Measurements from ENCODE around the gene NXPE1. TPM values are rescaled to one million over a fixed set of nuclear protein-coding genes. Genes with fewer than 3 reads are reported as not detected.
"Not testable (repeated sequence)": the region's sequence is repeated elsewhere in the genome, so short reads cannot be mapped to it uniquely, and the experiment has no call there.

Gene NXPE1
- total and polyA plus RNA-seq, 12 donors = 0.03 TPM; not detected in 11

GRCh38 chr11:114604179-114604813 lies 44.6 kb upstream of the NXPE1 start:
- no peak for TF ChIP-seq CTCF (IDR thresholded peaks at IDR 0.05)
- no peaks in the 10 kb centered on the region for H3K4me1 ChIP-seq
- H3K4me3 ChIP-seq = no peak overlapping the region
- intact Hi-C loops (cut with DNase I) = loop anchor here in 1 of 10 donors (10.0 kb wide), 1 partner anchor 259 kb away; no protein-coding TSS in a partner anchor
- 90 to 91% methylated on average over 13 of the region's 13 CpGs for WGBS, 2 donors
- no peak overlapping the region for H3K27ac ChIP-seq
- no peaks in the 10 kb centered on the region for H3K36me3 ChIP-seq
- no peak for ATAC-seq
- H3K9me3 ChIP-seq = peaks cover 0 to 60% (median 0%) of the 10 kb centered on the region in 11 donors
- DNase-seq = no peak
- no peaks in the 10 kb centered on the region for H3K27me3 ChIP-seq

- DNase-seq, H3K36me3 ChIP-seq, H3K4me1 ChIP-seq, ATAC-seq, H3K27ac ChIP-seq, H3K4me3 ChIP-seq, H3K27me3 ChIP-seq: not testable (repeated sequence)
- intact Hi-C loops (cut with DNase I) = loop anchor here in 1 of 10 donors (10.0 kb wide), 1 partner anchor 258 kb away; no protein-coding TSS in a partner anchor
- peaks cover 0 to 49% (median 0%) of the 10 kb centered on the region in 11 donors for H3K9me3 ChIP-seq
- WGBS, 2 donors = 89 to 92% methylated on average over 7 of the region's 7 CpGs
Observed at GRCh38 chr11:114603151-114603550, 43.5 kb upstream of the NXPE1 start.

GRCh38 chr11:114598461-114598860 lies 38.8 kb upstream of the NXPE1 start:
- DNase-seq = no peak
- no peaks in the 10 kb centered on the region for H3K36me3 ChIP-seq
- no peaks in the 10 kb centered on the region for H3K4me1 ChIP-seq
- WGBS, 2 donors = 72 to 77% methylated on average over 1 of the region's 1 CpG
- ATAC-seq = no peak
- no peak overlapping the region for H3K4me3 ChIP-seq
- TF ChIP-seq CTCF (IDR thresholded peaks at IDR 0.05) = no peak
- H3K9me3 ChIP-seq = peaks cover 0 to 6% (median 0%) of the 10 kb centered on the region in 11 donors
- intact Hi-C loops (cut with DNase I) = no loop called here
- H3K27me3 ChIP-seq = no peaks in the 10 kb centered on the region
- H3K27ac ChIP-seq = no peak overlapping the region

DNA sequence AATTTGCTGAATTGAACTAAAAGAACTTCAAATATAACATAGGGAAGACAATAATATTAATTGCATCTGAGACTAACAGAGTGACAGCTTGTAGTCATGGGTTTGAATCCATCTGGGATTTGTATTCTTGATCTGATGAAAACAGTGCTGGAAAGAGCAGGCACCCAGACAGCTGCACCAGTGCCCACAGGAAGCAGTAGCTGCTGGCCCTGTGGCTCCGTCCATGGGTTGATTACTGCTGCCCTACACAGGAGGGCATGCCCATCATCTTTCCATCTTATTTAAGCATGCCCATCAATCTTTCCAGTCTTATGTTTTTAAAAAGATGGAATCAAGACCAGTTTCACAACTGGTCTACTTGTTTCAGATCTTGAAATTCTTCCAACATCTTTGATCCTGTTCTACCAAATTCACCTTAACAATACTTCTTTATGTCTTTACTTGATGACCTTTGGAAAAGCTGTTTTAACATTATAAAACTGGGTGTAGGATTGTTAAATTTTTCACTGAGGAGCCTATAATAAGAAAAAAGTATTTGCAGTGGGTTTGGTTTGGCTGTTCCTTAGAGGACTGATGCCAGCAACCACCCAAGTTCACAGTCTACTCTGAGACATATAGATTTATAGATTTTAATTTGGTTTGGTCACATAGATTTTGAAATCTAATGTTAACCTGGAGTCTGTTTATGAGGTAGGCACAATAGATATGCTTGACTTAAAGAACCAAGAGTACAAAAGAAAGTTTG lies 36.7 kb upstream of the NXPE1 start:
- H3K27ac ChIP-seq = no peak overlapping the region
- H3K4me3 ChIP-seq = no peak overlapping the region
- TF ChIP-seq CTCF (IDR thresholded peaks at IDR 0.05) = no peak
- no peaks in the 10 kb centered on the region for H3K36me3 ChIP-seq
- H3K9me3 ChIP-seq = no peaks in the 10 kb centered on the region
- 62 to 83% methylated on average over 1 of the region's 1 CpG for WGBS, 2 donors
- no peak for ATAC-seq
- no peaks in the 10 kb centered on the region for H3K27me3 ChIP-seq
- DNase-seq = no peak
- intact Hi-C loops (cut with DNase I) = no loop called here
- no peaks in the 10 kb centered on the region for H3K4me1 ChIP-seq

GRCh38 chr11:114595571-114595970 lies 35.9 kb upstream of the NXPE1 start, which contains the start of gene NXPE4:
Gene NXPE4, minus strand, starts transcription at chr11:114595786. Its CDS starts 1,027 bp downstream, at chr11:114594759.
- no peak for TF ChIP-seq CTCF (IDR thresholded peaks at IDR 0.05)

More at GRCh38 chr11:114595571-114595970, 35.9 kb upstream of the NXPE1 start, which contains the start of gene NXPE4:
- intact Hi-C loops (cut with DNase I) = no loop called here
- H3K36me3 ChIP-seq = no peaks in the 10 kb centered on the region
- ATAC-seq (no peak), DNase-seq (no peak)
- H3K9me3 ChIP-seq = no peaks in the 10 kb centered on the region
- no peaks in the 10 kb centered on the region for H3K4me1 ChIP-seq
- H3K27ac ChIP-seq = no peak within 1 kb of the TSS
- 63 to 73% methylated on average over 2 of the region's 2 CpGs for WGBS, 2 donors
- H3K4me3 ChIP-seq = no peak within 1 kb of the TSS
- no peaks in the 10 kb centered on the region for H3K27me3 ChIP-seq

Measured in heart right ventricle (tissue), 16 donors.